Measurements from ENCODE around the gene TRDN.

Gene TRDN, protein sequence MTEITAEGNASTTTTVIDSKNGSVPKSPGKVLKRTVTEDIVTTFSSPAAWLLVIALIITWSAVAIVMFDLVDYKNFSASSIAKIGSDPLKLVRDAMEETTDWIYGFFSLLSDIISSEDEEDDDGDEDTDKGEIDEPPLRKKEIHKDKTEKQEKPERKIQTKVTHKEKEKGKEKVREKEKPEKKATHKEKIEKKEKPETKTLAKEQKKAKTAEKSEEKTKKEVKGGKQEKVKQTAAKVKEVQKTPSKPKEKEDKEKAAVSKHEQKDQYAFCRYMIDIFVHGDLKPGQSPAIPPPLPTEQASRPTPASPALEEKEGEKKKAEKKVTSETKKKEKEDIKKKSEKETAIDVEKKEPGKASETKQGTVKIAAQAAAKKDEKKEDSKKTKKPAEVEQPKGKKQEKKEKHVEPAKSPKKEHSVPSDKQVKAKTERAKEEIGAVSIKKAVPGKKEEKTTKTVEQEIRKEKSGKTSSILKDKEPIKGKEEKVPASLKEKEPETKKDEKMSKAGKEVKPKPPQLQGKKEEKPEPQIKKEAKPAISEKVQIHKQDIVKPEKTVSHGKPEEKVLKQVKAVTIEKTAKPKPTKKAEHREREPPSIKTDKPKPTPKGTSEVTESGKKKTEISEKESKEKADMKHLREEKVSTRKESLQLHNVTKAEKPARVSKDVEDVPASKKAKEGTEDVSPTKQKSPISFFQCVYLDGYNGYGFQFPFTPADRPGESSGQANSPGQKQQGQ

DNA sequence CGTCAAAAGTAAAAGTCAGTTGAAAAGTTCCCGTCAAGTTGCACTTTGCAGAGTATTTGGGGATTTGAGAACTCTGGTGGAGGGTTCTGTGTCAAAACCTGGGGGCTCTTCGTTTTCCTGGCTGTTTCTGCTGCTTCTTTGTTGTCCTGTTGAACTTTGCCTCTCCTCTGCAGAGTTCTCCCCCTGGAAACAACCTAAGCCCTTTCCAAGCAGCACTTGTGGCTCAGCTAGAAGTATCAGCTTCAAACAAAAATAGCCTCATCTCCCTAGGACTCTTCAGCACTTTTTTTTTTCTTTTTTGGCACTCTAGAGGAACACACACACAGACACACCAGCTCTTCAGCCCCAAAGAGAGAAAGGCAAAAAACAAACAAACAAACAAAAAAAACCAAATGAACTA lies at the start of gene TRDN:
Gene TRDN, minus strand, starts transcription at position 169 of the 400 bp plus-strand sequence. CDS start 175 bp downstream, outside the sequence.
- DNase-seq (ENCODE audit: low read depth) = no peak

DNA sequence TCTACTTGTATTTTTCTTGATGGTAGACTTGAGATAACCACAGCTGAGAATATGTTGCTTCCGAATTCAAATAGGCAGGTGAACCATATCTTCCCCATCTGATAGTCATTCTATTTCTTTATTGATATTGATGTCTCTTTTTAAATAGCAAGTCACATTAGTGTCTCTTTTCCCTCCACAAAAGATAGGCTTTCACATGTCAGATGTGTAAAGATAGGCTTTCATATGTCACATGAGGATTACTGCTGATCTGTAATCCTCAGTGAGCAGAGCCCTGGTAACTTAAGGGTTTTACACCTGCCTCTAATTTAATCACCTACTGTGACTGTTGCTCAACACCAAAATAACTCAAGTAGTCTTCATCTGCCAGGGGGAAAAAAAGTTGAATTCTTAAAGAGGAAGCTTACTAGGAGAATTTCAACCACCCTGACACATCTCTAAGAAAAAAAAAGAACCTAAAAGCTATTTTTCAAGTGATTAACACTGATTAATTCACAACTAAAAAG lies 45.3 kb upstream of the TRDN start:
- no peak for DNase-seq (ENCODE audit: low read depth)

DNA sequence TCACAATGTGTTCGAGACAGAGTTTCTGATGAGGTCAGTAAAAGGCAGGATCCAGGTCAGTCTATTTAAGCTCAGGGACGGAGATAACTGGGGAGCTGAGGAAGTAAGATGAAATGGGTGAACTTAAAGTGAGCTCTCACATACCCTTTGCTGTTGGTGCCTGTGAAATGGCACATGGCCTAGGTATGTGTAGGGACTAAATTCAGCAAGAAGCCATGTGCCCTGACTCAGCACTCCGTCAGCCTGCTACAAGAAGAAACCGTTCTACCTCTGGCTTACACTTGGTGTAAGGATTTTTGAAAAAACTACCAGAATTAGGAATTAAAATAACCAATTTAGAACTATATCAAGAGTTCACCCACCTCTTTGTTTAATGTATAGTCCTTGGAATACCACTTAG lies 41.1 kb upstream of the TRDN start:
- no peak for DNase-seq (ENCODE audit: low read depth)

DNA sequence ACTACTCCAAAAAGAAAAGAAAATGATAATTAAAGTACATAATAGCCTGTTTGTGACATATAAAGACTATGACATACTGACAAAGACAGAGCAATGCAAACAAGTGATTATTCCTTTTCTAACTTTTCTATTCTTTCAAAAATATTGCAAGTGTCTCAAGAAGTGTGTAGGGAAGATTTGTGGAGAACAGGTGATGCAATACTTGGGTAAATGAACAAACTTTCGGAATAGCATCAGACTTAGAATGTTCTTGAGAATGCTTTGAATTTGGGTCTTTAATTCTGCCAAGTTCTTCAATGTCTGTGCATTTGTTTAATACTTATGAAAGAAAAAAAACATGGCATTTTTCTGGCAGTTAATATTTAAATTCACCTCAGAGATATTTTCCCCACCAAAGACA lies 40.0 kb upstream of the TRDN start:
- DNase-seq (ENCODE audit: low read depth) = no peak

DNA sequence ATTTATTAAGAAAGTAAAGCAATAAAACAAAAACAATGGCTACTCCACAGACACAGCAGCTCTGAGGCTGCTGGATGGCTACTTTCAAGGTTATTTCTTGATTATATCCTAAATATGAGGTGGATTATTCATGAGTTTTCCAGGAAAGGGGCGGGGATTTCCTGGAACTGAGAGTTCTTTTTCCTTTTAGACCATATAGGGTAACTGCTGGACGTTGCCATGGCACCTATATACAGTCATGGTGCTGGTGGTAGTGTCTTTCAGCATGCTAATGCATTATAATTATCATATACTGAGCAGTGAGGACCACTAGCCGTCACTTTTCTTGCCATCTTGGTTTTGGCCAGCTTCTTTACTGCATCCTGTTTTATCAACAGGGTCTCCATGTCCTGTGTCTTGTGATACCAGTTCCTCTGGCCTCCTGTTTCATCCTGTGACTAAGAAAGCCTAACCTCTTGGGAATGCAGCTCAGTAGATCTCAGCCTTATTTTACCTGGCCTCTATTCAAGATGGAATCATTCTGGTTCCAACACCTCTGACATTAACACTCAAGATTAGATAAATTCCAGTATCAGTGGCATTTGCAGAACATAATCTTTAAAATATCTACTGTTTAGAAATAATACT lies 32.3 kb upstream of the TRDN start:
- no peak for DNase-seq (ENCODE audit: low read depth)

DNA sequence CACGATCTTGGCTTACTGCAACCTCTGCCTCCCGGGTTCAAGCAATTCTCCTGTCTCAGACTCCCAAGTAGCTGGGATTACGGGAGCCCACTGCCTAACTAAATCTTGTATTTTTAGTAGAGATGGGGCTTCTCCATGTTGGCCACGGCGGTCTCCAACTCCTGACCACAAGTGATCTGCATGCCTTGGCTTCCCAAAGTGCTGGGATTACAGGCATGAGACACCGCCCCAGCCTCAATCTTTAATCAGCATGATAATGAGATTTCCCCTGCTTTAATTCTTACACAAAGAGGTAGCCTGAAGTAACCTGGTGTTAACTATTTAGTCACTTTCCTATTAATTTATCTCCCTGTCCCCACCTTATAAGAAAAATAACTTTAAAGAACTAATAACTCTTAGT lies 31.3 kb upstream of the TRDN start:
- DNase-seq (ENCODE audit: low read depth) = no peak

DNA sequence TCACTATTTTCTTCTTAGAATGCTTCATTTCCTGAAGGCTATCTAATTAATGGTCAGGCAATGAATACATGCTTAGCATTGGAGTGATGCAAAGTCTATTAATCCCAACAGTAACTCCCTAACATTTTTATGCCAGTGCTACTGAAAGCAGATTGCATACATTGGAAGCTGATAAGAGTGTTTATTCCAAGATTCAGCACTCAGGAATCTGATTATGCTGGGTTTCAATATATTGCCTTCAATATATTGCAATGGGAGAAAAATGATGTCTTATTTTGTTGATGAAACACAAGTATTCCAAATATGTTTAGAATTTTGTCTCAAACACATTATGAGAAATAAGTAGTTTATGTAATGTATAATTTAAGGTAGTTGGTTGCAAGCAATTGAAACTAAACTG lies 26.7 kb upstream of the TRDN start:
- DNase-seq (ENCODE audit: low read depth) = no peak

DNA sequence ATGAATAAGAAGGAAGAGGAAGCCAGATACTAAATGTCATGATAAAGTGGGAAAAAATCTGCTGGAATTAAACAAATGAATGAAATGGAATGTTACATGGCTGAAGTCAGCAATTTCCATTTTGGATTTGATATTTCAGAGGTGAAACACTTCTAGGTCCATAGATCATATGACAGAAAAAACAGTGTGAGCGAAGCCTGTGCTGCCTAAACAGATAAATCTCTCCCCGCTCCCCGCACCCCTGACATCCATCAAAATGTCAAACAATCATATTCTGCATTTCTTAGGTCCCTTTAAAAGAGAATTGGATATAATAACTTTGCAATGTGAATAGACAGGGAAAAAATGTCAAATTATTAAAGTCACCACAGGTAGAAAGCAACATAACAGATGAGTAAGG lies 26.0 kb upstream of the TRDN start:
- no peak for DNase-seq (ENCODE audit: low read depth)

DNA sequence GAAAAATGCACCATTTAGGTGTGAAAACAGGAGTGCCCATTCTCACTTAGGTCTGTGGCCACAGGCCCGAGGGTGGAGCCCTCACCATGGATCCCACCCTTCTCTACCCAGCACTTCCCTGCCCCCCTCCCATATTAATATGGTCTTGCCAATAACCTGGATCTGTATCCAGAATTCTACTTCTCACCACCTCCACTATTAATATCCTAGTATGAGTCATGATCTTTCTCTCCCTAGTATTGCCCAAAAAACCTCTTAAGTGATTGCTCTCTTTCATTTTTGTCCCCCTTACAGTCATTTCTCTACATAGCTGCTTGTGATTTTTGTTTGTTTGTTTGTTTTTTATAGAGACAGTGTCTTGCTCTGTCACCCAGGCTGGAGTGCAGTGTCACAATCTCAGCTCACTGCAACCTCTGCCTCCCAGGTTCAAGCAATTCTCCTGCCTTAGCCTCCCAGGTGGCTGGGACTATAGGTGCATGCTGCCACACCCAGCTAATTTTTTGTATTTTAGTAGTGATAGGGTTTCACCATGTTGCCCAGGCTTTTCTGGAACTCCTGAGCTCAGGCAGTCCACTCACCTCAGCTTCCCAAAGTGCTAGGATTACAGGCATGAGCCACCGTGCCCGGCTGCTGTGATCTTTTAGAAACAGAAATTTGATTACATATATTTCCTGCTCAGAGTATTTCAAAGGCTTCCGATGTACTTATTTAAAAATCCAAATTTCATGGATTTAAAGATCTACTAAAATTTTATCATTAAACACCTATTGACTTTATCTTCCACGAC lies 24.5 kb upstream of the TRDN start:
- no peak for DNase-seq (ENCODE audit: low read depth)

DNA sequence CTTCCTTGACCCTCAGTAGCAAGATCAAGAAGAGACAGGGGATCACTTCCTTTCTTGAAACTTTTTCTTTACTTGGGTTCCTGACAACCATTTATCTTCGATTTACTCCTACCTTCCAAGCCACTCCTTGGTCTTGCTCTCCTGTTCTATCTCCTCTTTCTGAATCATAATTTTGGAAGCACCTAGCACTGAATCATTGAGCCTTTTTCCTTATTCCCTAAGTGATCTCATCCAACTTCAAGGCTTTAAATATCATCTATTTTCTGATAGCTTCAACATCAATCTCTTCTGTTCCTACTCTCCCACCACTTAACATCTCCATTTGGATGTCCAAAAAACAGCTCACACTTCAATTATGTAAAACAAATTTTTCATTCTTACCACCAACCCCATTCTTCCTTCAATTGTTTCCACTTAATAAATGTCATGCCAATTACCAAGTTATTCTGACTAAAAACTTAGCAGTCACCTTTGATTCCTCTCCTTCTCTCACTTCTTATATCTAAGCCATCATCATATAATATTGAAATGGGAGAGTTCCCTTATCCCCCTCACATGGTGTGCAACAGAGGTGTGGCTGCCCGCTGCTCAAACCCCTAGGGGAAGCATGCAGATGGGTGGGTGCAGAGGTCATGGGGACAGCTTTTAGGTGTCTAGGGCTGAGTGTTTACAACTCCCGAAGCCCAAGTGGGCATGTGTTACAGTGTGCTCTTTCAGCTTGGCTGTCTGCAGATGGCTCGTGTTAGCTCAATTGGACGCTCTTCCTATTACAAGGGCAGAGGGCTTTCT lies 23.4 kb upstream of the TRDN start:
- DNase-seq (ENCODE audit: low read depth) = no peak

DNA sequence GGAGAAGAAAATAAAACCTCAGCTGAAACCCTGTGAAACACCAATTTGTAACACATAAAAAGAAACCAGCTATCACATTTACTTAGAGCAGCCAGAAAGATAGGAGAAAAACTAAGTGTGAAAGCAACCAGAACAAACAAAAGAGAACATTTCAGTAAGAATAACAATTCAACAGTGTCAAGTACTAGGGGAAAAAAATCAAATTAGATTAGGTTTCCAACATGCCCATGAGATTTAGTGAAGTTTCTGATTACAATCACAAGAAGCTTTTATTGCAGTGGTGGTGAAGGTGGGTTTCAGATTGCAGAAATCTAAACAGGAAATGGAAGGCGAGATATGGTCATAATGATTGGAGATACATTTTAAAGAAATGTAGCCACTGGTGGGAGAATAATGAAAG lies 22.1 kb upstream of the TRDN start:
- no peak for DNase-seq (ENCODE audit: low read depth)

DNA sequence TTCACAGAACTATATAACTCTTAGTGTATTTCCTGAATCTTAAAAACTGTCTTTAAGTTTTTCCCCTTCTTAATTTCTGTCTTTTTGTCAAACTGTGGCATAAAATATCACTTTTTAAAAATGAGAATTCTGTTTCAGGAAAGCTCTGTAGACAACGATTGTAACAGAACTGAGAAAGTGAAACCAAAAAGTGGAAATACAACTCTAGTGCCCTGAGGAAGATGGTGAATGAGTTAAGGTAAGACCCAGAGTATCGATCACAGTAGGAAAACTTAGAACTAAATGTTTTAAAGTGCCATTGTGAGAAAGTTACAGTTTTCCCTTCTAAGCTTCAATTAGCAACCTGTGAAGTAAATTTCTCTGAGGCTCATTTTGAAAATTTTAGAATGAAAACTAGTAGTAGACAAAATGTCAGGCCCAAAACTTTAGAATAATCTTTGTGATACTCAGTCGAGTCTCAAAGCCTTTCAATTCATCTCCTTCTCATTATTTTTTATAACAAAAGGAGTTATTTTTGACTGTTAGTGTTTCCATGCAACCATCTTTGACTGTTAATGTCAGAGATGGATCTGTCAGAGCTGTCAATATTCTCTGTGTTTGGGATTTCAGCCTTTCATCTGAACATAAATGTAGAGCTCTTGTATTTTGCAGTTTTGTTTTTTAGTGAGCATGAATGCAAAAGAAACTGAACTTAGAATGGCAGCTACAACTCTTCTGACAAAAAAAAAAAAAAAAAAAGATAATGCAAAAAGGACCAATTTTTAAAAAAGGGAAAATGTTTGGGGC lies 19.0 kb upstream of the TRDN start:
- no peak for DNase-seq (ENCODE audit: low read depth)

DNA sequence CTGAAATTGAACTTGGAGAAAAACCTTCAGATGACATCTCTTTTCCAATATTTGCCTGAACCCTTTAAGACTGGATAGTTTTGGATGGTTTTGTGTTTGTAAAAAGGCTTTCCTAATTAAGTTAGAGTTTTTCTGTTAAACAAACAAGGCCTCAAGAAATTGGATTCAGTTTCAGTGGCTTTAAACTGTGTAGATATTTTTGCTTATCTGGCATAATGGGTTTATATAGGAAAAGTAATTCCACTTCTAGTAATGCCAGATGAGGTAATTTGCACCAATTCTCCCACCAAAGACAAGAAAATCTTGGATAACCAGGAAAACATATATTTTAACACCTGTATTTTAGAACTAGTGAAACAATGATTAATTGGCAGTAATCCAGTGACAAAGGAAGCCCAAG lies 12.0 kb upstream of the TRDN start:
- no peak for DNase-seq (ENCODE audit: low read depth)

DNA sequence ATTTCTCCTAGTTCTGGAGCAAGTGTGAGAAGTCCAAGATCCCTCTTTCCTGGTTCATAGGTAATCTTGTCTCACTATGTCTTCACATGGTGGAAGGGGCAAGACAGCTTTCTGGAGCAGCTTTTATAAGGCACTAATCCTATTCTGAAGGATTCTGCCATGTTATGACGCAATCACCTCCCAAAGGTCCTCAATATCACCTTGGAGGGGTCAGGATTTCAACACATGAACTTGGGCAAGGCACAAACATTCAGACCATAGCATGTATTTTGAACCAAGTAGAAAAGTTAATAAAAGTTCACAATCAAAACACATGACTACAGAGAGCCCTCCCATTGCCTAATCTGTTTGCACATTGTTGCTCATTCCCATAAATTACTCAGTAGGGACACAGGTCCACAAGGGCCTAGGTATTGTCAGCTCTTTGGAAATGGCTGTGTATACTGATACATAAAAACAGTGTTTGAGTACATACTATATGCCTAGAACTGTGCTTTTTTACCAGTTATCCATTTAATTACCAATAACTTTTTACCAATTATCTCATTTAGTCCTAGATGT lies 11.3 kb upstream of the TRDN start:
- DNase-seq (ENCODE audit: low read depth) = no peak

DNA sequence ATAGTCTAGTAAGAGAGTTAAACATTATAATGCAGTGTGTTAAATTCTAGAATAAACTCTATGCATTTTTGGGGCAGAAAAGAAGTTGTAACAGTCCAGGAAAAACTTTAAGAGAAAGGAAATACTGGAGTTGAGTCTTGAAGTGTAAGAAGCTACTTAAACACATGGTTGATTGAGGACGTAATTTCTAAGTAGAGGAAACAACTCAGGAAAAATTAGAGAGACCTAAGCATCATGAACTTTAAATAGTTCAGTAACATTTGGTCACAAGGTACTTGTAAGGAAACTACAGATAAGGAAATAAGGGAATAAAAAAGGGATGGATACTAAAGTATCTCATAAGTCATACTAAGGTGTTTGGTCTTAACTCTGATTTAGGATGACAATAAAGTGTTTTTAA lies 4.7 kb upstream of the TRDN start:
- no peak for DNase-seq (ENCODE audit: low read depth)

DNA sequence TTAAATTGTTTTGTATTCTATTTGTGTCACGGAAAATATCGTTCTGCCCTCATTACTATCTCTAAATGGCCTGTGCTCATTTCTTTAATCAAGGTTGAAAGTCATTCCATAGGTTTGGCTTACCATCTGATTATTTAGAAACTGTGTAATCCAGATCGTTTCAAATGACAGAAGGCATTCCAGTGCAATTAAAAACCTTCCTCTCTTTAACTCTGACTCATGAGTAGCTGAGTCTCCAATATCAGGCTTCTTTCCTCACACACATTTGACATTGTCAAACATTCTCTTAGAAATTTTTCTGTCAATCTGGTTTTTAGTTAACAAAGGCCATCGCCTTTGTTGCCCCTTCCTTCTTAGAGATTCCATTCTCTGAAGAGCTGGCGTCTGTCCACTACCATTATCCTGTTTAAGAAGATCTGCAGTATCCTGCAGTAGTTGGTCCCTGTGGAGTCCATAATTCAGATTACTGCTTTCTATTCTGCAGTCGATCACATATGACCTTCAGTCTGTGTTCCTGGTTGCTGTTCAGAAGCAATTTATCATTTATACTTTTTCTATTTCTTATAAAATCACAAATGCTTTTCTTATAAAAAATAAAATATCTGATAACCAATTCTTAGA lies 3.9 kb upstream of the TRDN start:
- DNase-seq (ENCODE audit: low read depth) = no peak

DNA sequence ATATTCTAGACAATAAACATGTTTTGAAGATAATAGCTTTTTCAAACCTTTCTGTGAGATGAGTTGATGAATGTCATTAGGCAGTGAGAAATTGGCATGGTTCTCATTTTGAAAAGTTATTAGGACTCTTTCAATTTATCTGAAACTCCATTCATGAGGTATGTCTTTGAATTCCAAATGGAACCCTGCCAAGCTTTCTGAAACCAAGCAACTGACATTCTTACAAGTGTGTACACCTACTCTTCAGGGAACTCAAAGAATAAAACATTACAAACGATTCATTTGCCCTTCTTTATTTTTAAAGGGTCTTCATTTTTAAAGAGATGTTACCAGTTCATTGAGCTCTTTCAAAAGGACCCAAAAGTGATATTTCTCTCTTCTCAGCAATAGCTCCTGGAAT lies 2.1 kb upstream of the TRDN start:
- no peak for DNase-seq (ENCODE audit: low read depth)

DNA sequence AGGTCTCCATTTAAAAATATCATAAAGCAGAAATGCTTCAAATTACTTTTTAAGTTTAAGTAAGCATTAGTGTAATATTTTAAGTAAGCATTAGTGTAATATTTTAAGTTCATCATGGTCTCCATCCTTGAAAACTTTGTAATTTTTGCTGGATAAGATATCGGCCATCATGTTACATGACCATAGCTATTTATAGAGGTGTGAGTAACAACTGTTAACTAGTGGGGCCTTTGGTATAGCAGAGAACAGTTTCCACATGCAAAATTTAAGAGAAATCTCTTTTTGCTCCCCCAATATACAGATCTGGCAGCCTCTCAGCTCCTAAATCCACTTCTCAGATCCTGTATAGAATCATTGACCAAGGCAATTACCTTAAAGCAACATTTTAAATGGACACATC lies 468 bp downstream of the TRDN start:
- DNase-seq (ENCODE audit: low read depth) = no peak

DNA sequence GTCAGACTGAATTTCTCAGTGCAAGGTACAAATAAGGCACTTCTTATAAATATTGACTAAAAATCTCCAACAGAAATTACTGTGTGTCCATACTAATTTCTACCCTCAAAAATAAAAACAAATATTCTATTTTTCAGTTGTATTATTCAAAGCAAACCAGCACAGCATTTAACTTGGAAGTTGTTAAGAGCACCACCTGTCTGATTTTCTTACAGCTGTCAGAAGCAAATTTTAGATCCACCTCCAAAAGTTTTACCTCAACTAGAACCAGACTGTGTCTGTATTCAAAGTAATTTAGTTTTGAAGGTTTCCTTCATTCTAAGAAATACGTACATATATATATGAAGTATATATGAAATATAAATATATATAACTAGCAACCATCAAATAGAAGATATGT lies 1.2 kb downstream of the TRDN start:
- no peak for DNase-seq (ENCODE audit: low read depth)

DNA sequence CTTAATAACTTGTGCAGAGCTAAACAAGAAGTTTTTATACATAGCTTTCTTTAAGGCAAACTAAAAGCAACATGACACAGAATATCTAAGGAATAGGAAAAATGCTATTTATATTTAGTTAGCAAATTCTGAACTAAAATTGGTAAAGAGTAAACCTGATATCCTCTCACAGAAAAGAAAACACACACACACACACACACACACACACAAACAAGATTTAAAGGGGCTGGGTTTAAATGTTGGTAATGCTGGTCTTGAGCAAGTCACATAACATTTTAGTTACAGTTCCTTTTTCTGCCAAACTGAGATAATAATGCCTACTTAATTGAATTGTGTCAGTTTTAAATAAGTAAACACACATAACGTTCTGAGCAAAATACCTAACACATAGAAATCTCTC lies 1.6 kb downstream of the TRDN start:
- DNase-seq (ENCODE audit: low read depth) = no peak
